ENCODE data around the gene AATK.

DNA sequence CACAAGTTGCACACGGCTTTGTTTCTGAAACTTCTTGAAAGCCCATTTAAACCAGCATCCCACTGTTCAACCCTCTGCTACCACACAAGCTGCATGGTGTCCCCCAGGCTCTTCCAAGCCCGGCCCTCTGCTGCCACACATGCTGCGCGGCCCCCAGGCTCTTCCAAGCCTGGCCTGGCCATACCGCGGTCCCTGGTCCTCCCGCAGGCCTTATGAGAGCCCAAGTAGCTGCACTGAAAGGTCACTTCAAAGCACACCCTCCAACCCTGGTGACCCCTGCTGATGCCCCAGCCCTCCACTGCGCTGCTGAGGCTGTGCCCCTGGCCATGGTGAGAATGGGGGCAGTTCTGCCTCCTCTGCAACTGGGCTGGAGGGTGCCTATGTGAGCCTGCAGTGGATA lies 26.6 kb downstream of the AATK start:
- no peak for TF ChIP-seq POLR2A (IDR thresholded peaks at IDR 0.05)
- TF ChIP-seq, protein P1, sequence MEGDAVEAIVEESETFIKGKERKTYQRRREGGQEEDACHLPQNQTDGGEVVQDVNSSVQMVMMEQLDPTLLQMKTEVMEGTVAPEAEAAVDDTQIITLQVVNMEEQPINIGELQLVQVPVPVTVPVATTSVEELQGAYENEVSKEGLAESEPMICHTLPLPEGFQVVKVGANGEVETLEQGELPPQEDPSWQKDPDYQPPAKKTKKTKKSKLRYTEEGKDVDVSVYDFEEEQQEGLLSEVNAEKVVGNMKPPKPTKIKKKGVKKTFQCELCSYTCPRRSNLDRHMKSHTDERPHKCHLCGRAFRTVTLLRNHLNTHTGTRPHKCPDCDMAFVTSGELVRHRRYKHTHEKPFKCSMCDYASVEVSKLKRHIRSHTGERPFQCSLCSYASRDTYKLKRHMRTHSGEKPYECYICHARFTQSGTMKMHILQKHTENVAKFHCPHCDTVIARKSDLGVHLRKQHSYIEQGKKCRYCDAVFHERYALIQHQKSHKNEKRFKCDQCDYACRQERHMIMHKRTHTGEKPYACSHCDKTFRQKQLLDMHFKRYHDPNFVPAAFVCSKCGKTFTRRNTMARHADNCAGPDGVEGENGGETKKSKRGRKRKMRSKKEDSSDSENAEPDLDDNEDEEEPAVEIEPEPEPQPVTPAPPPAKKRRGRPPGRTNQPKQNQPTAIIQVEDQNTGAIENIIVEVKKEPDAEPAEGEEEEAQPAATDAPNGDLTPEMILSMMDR (IDR thresholded peaks at IDR 0.05 in 8 of 11, conservative IDR thresholded peaks at IDR 0.05 in 3 of 11) = no peak
